ENCODE results near the gene TUBB2B. TPM values are rescaled to one million over a fixed set of nuclear protein-coding genes. Genes with fewer than 3 reads are reported as not detected.

The TUBB2B gene
- total and polyA plus RNA-seq, 9 of the 15 experiments (the other 6 are each of a cell fraction or from before 2014, with no cell fraction given): 0.11 to 9.7 (median 4.6) TPM

- TF ChIP-seq TFAP4 (CRISPR knock-in tag; IDR thresholded peaks at IDR 0.05; ENCODE audit: borderline replicate concordance): peak; percentile 75; the same call in 1 of the 2 replicates
- TF ChIP-seq, protein P1, sequence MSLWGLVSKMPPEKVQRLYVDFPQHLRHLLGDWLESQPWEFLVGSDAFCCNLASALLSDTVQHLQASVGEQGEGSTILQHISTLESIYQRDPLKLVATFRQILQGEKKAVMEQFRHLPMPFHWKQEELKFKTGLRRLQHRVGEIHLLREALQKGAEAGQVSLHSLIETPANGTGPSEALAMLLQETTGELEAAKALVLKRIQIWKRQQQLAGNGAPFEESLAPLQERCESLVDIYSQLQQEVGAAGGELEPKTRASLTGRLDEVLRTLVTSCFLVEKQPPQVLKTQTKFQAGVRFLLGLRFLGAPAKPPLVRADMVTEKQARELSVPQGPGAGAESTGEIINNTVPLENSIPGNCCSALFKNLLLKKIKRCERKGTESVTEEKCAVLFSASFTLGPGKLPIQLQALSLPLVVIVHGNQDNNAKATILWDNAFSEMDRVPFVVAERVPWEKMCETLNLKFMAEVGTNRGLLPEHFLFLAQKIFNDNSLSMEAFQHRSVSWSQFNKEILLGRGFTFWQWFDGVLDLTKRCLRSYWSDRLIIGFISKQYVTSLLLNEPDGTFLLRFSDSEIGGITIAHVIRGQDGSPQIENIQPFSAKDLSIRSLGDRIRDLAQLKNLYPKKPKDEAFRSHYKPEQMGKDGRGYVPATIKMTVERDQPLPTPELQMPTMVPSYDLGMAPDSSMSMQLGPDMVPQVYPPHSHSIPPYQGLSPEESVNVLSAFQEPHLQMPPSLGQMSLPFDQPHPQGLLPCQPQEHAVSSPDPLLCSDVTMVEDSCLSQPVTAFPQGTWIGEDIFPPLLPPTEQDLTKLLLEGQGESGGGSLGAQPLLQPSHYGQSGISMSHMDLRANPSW (CRISPR knock-in tag; IDR thresholded peaks at IDR 0.05): peak; percentile 56; the same call in 1 of the 2 replicates
- 0 out of 2 replicates have a peak, but pooled peaks have one; percentile 31 for TF ChIP-seq SMARCA4 (IDR thresholded peaks at IDR 0.05)
- TF ChIP-seq MAFF (IDR thresholded peaks at IDR 0.05; ENCODE audit: low read length): peak; percentile 46; the same call in 1 of the 2 replicates
- peak; percentile 5 for TF ChIP-seq ZNF146 (CRISPR knock-in tag; IDR thresholded peaks at IDR 0.05; ENCODE audit: unreplicated experiment)
- TF ChIP-seq DPF2 (IDR thresholded peaks at IDR 0.05): peak; percentile 52; the same call in 1 of the 2 replicates
- peak; percentile 36; the same call in 1 of the 2 replicates for TF ChIP-seq ELF1 (tag; IDR thresholded peaks at IDR 0.05)
- no peak for TF ChIP-seq ZNF717 (CRISPR knock-in tag; IDR thresholded peaks at IDR 0.05)
- no peak for TF ChIP-seq SAFB2 (IDR thresholded peaks at IDR 0.05; ENCODE audit: borderline replicate concordance, low read depth, low read length, severe bottlenecking)
- no peak for TF ChIP-seq HEY1 (CRISPR knock-in tag; IDR thresholded peaks at IDR 0.05; ENCODE audit: borderline replicate concordance)
- TF ChIP-seq CTCF (IDR thresholded peaks at IDR 0.05 in 2 of 3, conservative IDR thresholded peaks at IDR 0.05 in 1 of 3; ENCODE audit: insufficient read depth in 2 of 3, low read depth in 1 of 3, low read length in 3 of 3): peak; percentile 49 to 52 (median 51); a peak in 4 of 6 replicates
- TF ChIP-seq KDM1A (IDR thresholded peaks at IDR 0.05): peak in 1 of 2 experiments; percentile 33; a peak in 1 of 4 replicates
- TF ChIP-seq NFIC (IDR thresholded peaks at IDR 0.05): peak; percentile 74
- TF ChIP-seq NFIX (CRISPR knock-in tag; IDR thresholded peaks at IDR 0.05; ENCODE audit: low read depth): no peak
- TF ChIP-seq TAF9B (IDR thresholded peaks at IDR 0.05; ENCODE audit: partially characterized antibody): peak; percentile 16
- peak; percentile 69 for TF ChIP-seq NFRKB (IDR thresholded peaks at IDR 0.05; ENCODE audit: low read depth)
- 0 out of 2 replicates have a peak, but pooled peaks have one; percentile 12 for TF ChIP-seq GABPA (tag; conservative IDR thresholded peaks at IDR 0.05; ENCODE audit: low read depth)
- TF ChIP-seq SNIP1 (IDR thresholded peaks at IDR 0.05; ENCODE audit: low read depth): no peak
- TF ChIP-seq SPI1 (IDR thresholded peaks at IDR 0.05; ENCODE audit: borderline replicate concordance, low read depth, low read length): peak; percentile 98
- peak; percentile 55; the same call in 1 of the 2 replicates for TF ChIP-seq ZNF511 (CRISPR knock-in tag; IDR thresholded peaks at IDR 0.05)
- TF ChIP-seq, protein P2, sequence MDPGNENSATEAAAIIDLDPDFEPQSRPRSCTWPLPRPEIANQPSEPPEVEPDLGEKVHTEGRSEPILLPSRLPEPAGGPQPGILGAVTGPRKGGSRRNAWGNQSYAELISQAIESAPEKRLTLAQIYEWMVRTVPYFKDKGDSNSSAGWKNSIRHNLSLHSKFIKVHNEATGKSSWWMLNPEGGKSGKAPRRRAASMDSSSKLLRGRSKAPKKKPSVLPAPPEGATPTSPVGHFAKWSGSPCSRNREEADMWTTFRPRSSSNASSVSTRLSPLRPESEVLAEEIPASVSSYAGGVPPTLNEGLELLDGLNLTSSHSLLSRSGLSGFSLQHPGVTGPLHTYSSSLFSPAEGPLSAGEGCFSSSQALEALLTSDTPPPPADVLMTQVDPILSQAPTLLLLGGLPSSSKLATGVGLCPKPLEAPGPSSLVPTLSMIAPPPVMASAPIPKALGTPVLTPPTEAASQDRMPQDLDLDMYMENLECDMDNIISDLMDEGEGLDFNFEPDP (CRISPR knock-in tag; IDR thresholded peaks at IDR 0.05): peak; percentile 79; the same call in 1 of the 2 replicates
Observed at GRCh38 chr6:3195695-3196497, 31.6 kb downstream of the TUBB2B start (continued).
